ENCODE data around the gene ADAP2. TPM values are rescaled to one million over a fixed set of nuclear protein-coding genes. Genes with fewer than 3 reads are reported as not detected.

Gene ADAP2
- total RNA-seq, 2 experiments from 2014 or later, result 1.4 to 2.6 TPM

GRCh38 chr17:31007695-31008373 lies 86.1 kb downstream of the ADAP2 start:
- no peak for DNase-seq (ENCODE audit: low spot score)
- no peak for TF ChIP-seq CTCF (conservative IDR thresholded peaks at IDR 0.05; ENCODE audit: low read length)
- no peak; the same call in none of the 2 replicates for TF ChIP-seq EZH2phosphoT487 (IDR thresholded peaks at IDR 0.05; ENCODE audit: borderline replicate concordance, low read depth, low read length)
- Histone ChIP-seq H3K9me3 (ENCODE audit: low read length) (no peaks in the 10 kb centered on the region), H4K20me1 (ENCODE audit: insufficient read depth, low read length) (no peaks in the 10 kb centered on the region), H3K36me3 (ENCODE audit: insufficient read depth, low read length) (no peaks in the 10 kb centered on the region), H3K9me2 (ENCODE audit: insufficient read depth, low read length) (no peaks in the 10 kb centered on the region), H3K4me1 (ENCODE audit: insufficient read depth, low read length, poor library complexity, severe bottlenecking) (no peaks in the 10 kb centered on the region), H3K4me3 (ENCODE audit: low read depth, low read length, poor library complexity, severe bottlenecking) (peak overlapping the region; percentile 12), H3K79me2 (ENCODE audit: insufficient read depth, low read depth, low read length) (no peaks in the 10 kb centered on the region), H3K4me2 (ENCODE audit: low read length) (peak overlapping the region; percentile 45), H3K27ac (ENCODE audit: low read depth, low read length, poor library complexity, severe bottlenecking) (no peak overlapping the region), H2AFZ (ENCODE audit: low read length) (peak overlapping the region; percentile 65; the same call in 1 of the 2 replicates)
- intact Hi-C loops (cut with micrococcal nuclease; ENCODE audit: unreplicated experiment), result no loop called here
- CTCF ChIA-PET (ENCODE audit: unreplicated experiment), result no interaction called here
- no TSS peak for BruUV-seq (replicated peaks)
- POLR2A ChIA-PET, result interaction anchor here (0.7 kb wide), 1 partner anchor 227 kb away, joined by 5 read pairs; no protein-coding TSS in a partner anchor

DNA sequence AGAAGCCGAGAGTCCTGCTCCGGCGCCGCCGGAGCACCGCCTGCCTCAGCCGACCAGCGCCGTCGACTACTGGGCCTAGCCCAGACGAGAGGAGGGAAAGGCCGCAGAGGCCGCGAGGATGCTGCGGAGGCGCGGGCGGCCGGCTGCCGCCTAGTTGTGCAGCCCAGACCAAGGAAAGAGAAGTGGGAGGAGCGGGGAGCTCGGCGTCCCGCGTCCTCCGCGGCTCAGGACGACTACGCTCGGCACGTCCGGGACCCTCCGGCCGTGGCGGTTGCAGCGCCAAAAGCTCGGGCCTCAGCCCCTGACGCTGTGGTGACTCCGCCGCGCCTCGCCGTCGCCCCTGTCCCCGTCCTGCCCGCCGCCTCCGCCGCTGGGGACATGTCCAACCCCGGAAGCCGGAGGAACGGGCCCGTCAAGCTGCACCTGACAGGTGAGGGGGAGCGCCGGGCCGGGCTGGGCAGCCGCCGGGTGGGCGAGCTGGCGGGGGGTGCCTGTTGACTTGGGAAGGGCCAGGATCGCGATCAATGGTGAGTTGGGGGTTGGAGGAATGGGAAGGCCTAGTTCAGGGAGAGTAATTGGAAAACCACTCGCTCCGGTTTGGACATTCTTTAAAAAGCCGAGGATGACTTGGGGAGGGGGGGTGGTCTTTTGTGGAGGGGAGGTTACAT lies 86.8 kb downstream of the ADAP2 start:
- POLR2A ChIA-PET, result interaction anchor here (0.6 to 0.7 kb wide), 2 partner anchors 226 to 264 kb away, joined by 3 to 5 read pairs; no protein-coding TSS in a partner anchor
- H3K4me2 ChIP-seq (ENCODE audit: low read length), result peak overlapping the region; percentile 45

More for the DNA sequence above, 86.8 kb downstream of the ADAP2 start:
- peak overlapping the region; percentile 65; the same call in 1 of the 2 replicates for H2AFZ ChIP-seq (ENCODE audit: low read length)
- no peaks in the 10 kb centered on the region for H4K20me1 ChIP-seq (ENCODE audit: insufficient read depth, low read length)
- TF ChIP-seq CTCF (conservative IDR thresholded peaks at IDR 0.05; ENCODE audit: low read length) (no peak), EZH2phosphoT487 (IDR thresholded peaks at IDR 0.05; ENCODE audit: borderline replicate concordance, low read depth, low read length) (0 out of 2 replicates have a peak, but pooled peaks have one; percentile 24)
- H3K9me3 ChIP-seq (ENCODE audit: low read length), result no peaks in the 10 kb centered on the region
- intact Hi-C loops (cut with micrococcal nuclease; ENCODE audit: unreplicated experiment), result no loop called here
- no peaks in the 10 kb centered on the region for H3K9me2 ChIP-seq (ENCODE audit: insufficient read depth, low read length)
- no peaks in the 10 kb centered on the region for H3K36me3 ChIP-seq (ENCODE audit: insufficient read depth, low read length)
- DNase-seq (ENCODE audit: low spot score), result peak; percentile 6
- H3K79me2 ChIP-seq (ENCODE audit: insufficient read depth, low read depth, low read length), result no peaks in the 10 kb centered on the region
- peak overlapping the region; percentile 12 for H3K4me3 ChIP-seq (ENCODE audit: low read depth, low read length, poor library complexity, severe bottlenecking)
- H3K4me1 ChIP-seq (ENCODE audit: insufficient read depth, low read length, poor library complexity, severe bottlenecking), result no peaks in the 10 kb centered on the region
- H3K27ac ChIP-seq (ENCODE audit: low read depth, low read length, poor library complexity, severe bottlenecking), result no peak overlapping the region
- CTCF ChIA-PET (ENCODE audit: unreplicated experiment), result no interaction called here
- BruUV-seq (replicated peaks), result no TSS peak

Small RNA genes lying within 50 kb of the gene (small RNA-seq; reads per million reads assigned to genes)
- gene AC138207.3, result not detected
- not detected for gene RN7SL138P

Other genes starting within 250 kb of the ADAP2 start
- 26.4 and 29.4 TPM in 2 replicates for gene CRLF3, start 97.3 kb upstream of the ADAP2 start, total RNA-seq (2014; rRNA removed; shearing (Covaris generic))
- 45.3 and 51.4 TPM in 2 replicates for gene CRLF3, start 97.3 kb upstream of the ADAP2 start, total RNA-seq (2022)
- 20.9 and 21.4 TPM in 2 replicates for gene ATAD5, start 90.0 kb upstream of the ADAP2 start, total RNA-seq (2014; rRNA removed; shearing (Covaris generic))
- gene ATAD5, start 90.0 kb upstream of the ADAP2 start, total RNA-seq (2022), result 35.9 and 40.9 TPM in 2 replicates
- gene TEFM, start 15.7 kb upstream of the ADAP2 start, total RNA-seq (2014; rRNA removed; shearing (Covaris generic)), result 13.1 and 14.8 TPM in 2 replicates
- 14.9 and 19.9 TPM in 2 replicates for gene TEFM, start 15.7 kb upstream of the ADAP2 start, total RNA-seq (2022)
- gene RNF135, start 49.1 kb downstream of the ADAP2 start, total RNA-seq (2014; rRNA removed; shearing (Covaris generic)), result not detected in 2 replicates
- 0.29 TPM in 1 of 2 replicates, not detected in the other for gene RNF135, start 49.1 kb downstream of the ADAP2 start, total RNA-seq (2022)
- 24.0 and 38.7 TPM in 2 replicates for gene NF1, start 173.0 kb downstream of the ADAP2 start, total RNA-seq (2014; rRNA removed; shearing (Covaris generic))
- 64.8 and 72.0 TPM in 2 replicates for gene NF1, start 173.0 kb downstream of the ADAP2 start, total RNA-seq (2022)